A673 (cell line): ENCODE results near the gene ALPI.
"Not testable (repeated sequence)": the region's sequence is repeated elsewhere in the genome, so short reads cannot be mapped to it uniquely, and the experiment has no call there.

ENCODE experiments used
- EZH2 ChIP-seq: fragments of 200-600 bp; sonication (generic); IDR thresholded peaks from 2 replicates; pipeline ENCODE4 v1.6.1; 2017; ENCODE audit warnings: borderline replicate concordance, low read depth, mild to moderate bottlenecking, mixed read lengths, antibody characterized with exemption, low read length; ENCODE audit not compliant: poor library complexity, severe bottlenecking
- TF ChIP-seq, protein P1 (sequence below): fragments of 300-800, 200-600 bp; sonication (generic); conservative IDR thresholded peaks from 2 replicates; pipeline ENCODE4 v1.5.1; 2017; ENCODE audit warnings: low read depth, mild to moderate bottlenecking, antibody characterized with exemption, low read length, moderate library complexity, mixed read lengths

DNA sequence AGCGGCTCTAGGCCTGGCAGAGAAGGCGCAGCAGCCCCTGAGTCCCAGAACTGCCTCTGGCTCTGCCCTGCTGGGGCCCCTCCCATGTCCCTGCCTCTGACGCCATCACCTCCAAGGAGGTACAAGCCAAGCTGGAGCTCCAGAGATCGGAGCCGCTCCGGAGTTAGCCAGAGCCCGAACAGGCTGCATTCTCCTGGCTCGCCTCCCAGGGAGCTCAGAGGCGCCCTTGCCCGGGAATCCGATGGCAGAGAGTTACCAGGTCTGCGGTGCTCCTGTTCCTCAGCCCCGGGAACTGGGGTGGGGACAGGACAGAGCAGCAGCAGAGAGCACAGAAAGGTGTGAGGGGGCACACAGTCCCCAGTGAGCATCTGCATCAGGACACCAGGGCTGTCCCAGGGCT is 12.9 kb upstream of the ALPI start:
- TF ChIP-seq, protein P1, sequence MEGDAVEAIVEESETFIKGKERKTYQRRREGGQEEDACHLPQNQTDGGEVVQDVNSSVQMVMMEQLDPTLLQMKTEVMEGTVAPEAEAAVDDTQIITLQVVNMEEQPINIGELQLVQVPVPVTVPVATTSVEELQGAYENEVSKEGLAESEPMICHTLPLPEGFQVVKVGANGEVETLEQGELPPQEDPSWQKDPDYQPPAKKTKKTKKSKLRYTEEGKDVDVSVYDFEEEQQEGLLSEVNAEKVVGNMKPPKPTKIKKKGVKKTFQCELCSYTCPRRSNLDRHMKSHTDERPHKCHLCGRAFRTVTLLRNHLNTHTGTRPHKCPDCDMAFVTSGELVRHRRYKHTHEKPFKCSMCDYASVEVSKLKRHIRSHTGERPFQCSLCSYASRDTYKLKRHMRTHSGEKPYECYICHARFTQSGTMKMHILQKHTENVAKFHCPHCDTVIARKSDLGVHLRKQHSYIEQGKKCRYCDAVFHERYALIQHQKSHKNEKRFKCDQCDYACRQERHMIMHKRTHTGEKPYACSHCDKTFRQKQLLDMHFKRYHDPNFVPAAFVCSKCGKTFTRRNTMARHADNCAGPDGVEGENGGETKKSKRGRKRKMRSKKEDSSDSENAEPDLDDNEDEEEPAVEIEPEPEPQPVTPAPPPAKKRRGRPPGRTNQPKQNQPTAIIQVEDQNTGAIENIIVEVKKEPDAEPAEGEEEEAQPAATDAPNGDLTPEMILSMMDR: not testable (repeated sequence)
- TF ChIP-seq EZH2: not testable (repeated sequence)
